ENCODE measurements around the gene CEP164.

DNA sequence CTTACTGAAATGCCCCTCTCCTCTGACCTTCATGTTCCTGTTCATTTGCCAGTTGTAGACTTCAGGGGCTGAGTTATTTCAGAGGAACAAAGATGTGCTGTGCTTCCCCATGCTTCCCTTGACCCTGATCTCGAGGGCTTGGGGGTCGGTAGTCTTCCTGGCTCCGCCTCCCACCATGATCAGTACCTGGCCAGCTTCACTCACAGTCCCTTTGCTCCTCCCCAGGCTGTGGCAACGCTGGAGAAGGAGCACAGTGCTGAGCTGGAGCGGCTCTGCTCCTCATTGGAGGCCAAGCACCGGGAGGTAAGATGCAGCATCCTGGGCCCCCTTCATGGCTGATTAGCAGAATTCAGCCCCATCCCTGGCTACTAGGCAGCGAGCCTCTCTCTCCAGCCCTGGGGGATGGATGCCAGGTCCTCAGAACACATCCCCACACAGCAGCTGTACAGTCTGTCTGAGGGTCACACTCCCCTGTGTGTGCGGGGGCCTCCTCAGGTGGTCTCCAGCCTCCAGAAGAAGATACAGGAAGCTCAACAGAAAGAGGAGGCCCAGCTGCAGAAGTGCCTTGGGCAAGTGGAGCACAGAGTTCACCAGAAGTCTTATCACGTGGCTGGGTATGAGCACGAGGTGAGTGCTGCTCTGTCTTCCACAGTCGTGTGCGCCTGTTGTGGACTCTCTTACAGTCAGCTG is 64.5 kb downstream of the CEP164 start:
- TF ChIP-seq GATA2 (IDR thresholded peaks at IDR 0.05; ENCODE audit: low read depth, low read length) (no peak), GATA3 (IDR thresholded peaks at IDR 0.05; ENCODE audit: low read depth, low read length) (no peak)

Measured in SH-SY5Y (cell line).